Ishikawa (cell line): ENCODE results near the gene A2ML1.
"Not testable (repeated sequence)": the region's sequence is repeated elsewhere in the genome, so short reads cannot be mapped to it uniquely, and the experiment has no call there.

Source experiments
- EP300 ChIP-seq: IDR thresholded peaks from 2 replicates; pipeline ENCODE4 v1.6.1; 2012; ENCODE audit warnings: borderline replicate concordance
- TAF1 ChIP-seq: IDR thresholded peaks from 2 replicates; pipeline ENCODE4 v1.6.1; 2012; ENCODE audit warnings: low read depth, mild to moderate bottlenecking
- TCF12 ChIP-seq: IDR thresholded peaks from 2 replicates; pipeline ENCODE4 v1.6.1; 2012; ENCODE audit warnings: low read depth

DNA sequence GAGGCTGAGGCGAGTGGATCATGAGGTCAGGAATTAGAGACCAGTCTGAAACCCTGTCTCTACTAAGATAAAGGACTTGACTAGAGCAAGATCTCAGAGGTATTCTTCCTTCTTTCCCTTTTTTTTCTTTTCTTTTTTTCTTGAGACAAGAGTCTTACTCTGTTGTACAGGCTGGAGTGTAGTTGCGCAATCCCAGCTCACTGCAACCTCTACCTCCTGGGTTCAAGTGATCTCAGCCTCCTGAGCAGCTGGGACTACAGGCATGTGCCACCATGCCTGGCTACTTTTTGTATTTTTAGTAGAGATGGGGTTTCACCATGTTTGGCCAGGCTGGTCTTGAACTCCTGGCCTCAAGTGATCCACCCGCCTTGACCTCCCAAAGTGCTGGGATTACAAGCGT is 37.0 kb downstream of the A2ML1 start:
- TF ChIP-seq EP300, TCF12, TAF1: not testable (repeated sequence)
